CD4-positive, alpha-beta T cell (primary cell): Measurements from ENCODE around the gene LANCL2. TPM values are rescaled to one million over a fixed set of nuclear protein-coding genes. Genes with fewer than 3 reads are reported as not detected.

ENCODE experiments used
- ATAC-seq: fragments of 200-7000 bp; cut with Tn5 transposase; one replicate; pipeline ENCODE4 v1.10.0; 2022; ENCODE audit warnings: mild to moderate bottlenecking; ENCODE audit not compliant: poor library complexity
- CTCF ChIA-PET: fragments of 350-600 bp; sonication (Branson Sonifier 250); formaldehyde crosslinking; loops from one replicate; lab custom pipeline; 2021; ENCODE audit warnings: antibody characterized with exemption, inconsistent platforms; lab: Charles Lee
- POLR2A ChIA-PET: fragments of 350-600 bp; sonication (Branson Sonifier 250); formaldehyde crosslinking; loops from one replicate; lab custom pipeline; 2021; ENCODE audit warnings: antibody characterized with exemption, inconsistent platforms; lab: Charles Lee
- DNase-seq, 14 experiments: peaks; one replicate each; pipeline ENCODE4 v3.0.0-alpha.2; 2013 to 2020; ENCODE audit warnings: mixed read lengths in 2 of 14
- H3K27ac ChIP-seq, 2 donors: one replicate each; pipeline versions ENCODE4 v1.5.1 to v1.7.0; 2013; ENCODE audit warnings: low read length in 2 of 2, low read depth in 1 of 2, mild to moderate bottlenecking in 1 of 2
- H3K27me3 ChIP-seq, 2 experiments: 1 replicate in 1 of 2; 2 replicates in 1 of 2; pipeline versions ENCODE4 v1.6.1 to v1.7.0; 2013; ENCODE audit warnings: low read length in 2 of 2, control low read depth in 1 of 2, mild to moderate bottlenecking in 1 of 2, moderate library complexity in 1 of 2; ENCODE audit not compliant: insufficient read depth in 2 of 2, control insufficient read depth in 1 of 2
- H3K36me3 ChIP-seq: one replicate; pipeline ENCODE4 v1.6.1; 2013; ENCODE audit warnings: low read length, control low read depth; ENCODE audit not compliant: insufficient read depth
- H3K4me1 ChIP-seq: one replicate; pipeline ENCODE4 v1.6.1; 2013; ENCODE audit warnings: low read length, control low read depth; ENCODE audit not compliant: insufficient read depth
- H3K4me3 ChIP-seq: one replicate; pipeline ENCODE4 v1.5.1; 2013; ENCODE audit warnings: mild to moderate bottlenecking, low read length, moderate library complexity
- H3K9me3 ChIP-seq, 2 experiments: 1 replicate in 1 of 2; 2 replicates in 1 of 2; pipeline versions ENCODE4 v1.6.1 to v1.7.0; 2013; ENCODE audit warnings: low read length in 2 of 2, mild to moderate bottlenecking in 2 of 2, control low read depth in 1 of 2, moderate library complexity in 1 of 2; ENCODE audit not compliant: control insufficient read depth in 1 of 2, insufficient read depth in 1 of 2
- H3K27ac Mint-ChIP-seq: one replicate; pipeline ENCODE4 v1.8.0; 2020; ENCODE audit warnings: mixed read lengths
- H3K27me3 Mint-ChIP-seq: one replicate; pipeline ENCODE4 v1.8.0; 2021; ENCODE audit warnings: mixed read lengths
- H3K36me3 Mint-ChIP-seq: one replicate; pipeline ENCODE4 v1.8.0; 2021; ENCODE audit warnings: low read depth, mixed read lengths
- H3K4me1 Mint-ChIP-seq: one replicate; pipeline ENCODE4 v1.8.0; 2021; ENCODE audit warnings: low read depth, mixed read lengths
- H3K4me3 Mint-ChIP-seq: one replicate; pipeline ENCODE4 v1.8.0; 2020; ENCODE audit warnings: mild to moderate bottlenecking, mixed read lengths
- H3K9me3 Mint-ChIP-seq: one replicate; pipeline ENCODE4 v1.8.0; 2020; ENCODE audit warnings: mixed read lengths
- CTCF ChIP-seq: fragments of 200-600 bp; IDR thresholded peaks from one replicate; pipeline ENCODE4 v1.8.0; 2022; ENCODE audit warnings: antibody characterized with exemption, mild to moderate bottlenecking
- intact Hi-C, 2 experiments: fragments of 100-400 bp; cut with DNase I in 1 of 2; cut with micrococcal nuclease in 1 of 2; formaldehyde crosslinking; loops; one replicate each; pipeline versions ENCODE4 v1.15.1 to v1.9.0; 2023 to 2025; cut with DNase I, micrococcal nuclease
- total RNA-seq, 174 experiments: library from RNA in 2 of 174; stranded (reverse) in 2 of 174; gene quantifications; one replicate each; pipeline ENCODE4 v1.2.3 and lab custom pipeline; 2021 to 2026

The LANCL2 gene
- total RNA-seq, 2 experiments from 2014 or later, result 7.1 to 9.0 TPM

GRCh38 chr7:55361560-55361959 lies 3.6 kb upstream of the LANCL2 start:
- H3K27ac Mint-ChIP-seq, result no peak overlapping the region

GRCh38 chr7:55362927-55363326 lies 2.2 kb upstream of the LANCL2 start:
- H3K4me3 ChIP-seq, result no peak overlapping the region
- H3K9me3 ChIP-seq, result no peaks in the 10 kb centered on the region
- ATAC-seq, result no peak
- H3K27me3 ChIP-seq, result peaks cover 0 to 3% of the 10 kb centered on the region in 2 experiments
- intact Hi-C loops, result loop anchor here (5.0 to 10.0 kb wide), 2 partner anchors 522 to 604 kb away; partner anchors contain the start of gene ZNF713 (in 1 of the 2)
- DNase-seq, result no peak
- TF ChIP-seq CTCF, result no peak
- no peak overlapping the region for H3K27ac ChIP-seq
- CTCF ChIA-PET, result no interaction called here
- Mint-ChIP-seq H3K36me3 (peaks cover 20% of the 10 kb centered on the region), H3K27ac (no peak overlapping the region), H3K4me3 (no peak overlapping the region), H3K4me1 (peaks cover 10% of the 10 kb centered on the region), H3K9me3 (no peaks in the 10 kb centered on the region), H3K27me3 (peaks cover 15% of the 10 kb centered on the region)
- no peaks in the 10 kb centered on the region for H3K36me3 ChIP-seq
- H3K4me1 ChIP-seq, result peaks cover 16% of the 10 kb centered on the region
- POLR2A ChIA-PET, result no interaction called here

More at GRCh38 chr7:55361560-55361959, 3.6 kb upstream of the LANCL2 start:
- POLR2A ChIA-PET, result no interaction called here
- H3K4me1 ChIP-seq, result peaks cover 6% of the 10 kb centered on the region
- no peak for TF ChIP-seq CTCF
- H3K9me3 Mint-ChIP-seq, result no peaks in the 10 kb centered on the region
- H3K27me3 ChIP-seq, result peaks cover 0 to 3% of the 10 kb centered on the region in 2 experiments
- no peaks in the 10 kb centered on the region for H3K36me3 ChIP-seq
- no peak overlapping the region for H3K27ac ChIP-seq
- H3K9me3 ChIP-seq, result no peaks in the 10 kb centered on the region
- peaks cover 10% of the 10 kb centered on the region for H3K4me1 Mint-ChIP-seq
- intact Hi-C loops, result loop anchor here (5.0 to 10.0 kb wide), 2 partner anchors 523 to 606 kb away; partner anchors contain the start of gene ZNF713 (in 1 of the 2)
- CTCF ChIA-PET, result no interaction called here
- H3K36me3 Mint-ChIP-seq, result peaks cover 16% of the 10 kb centered on the region
- ATAC-seq (no peak), DNase-seq (no peak)
- no peak overlapping the region for H3K4me3 ChIP-seq
- peak overlapping the region; percentile 46 for H3K4me3 Mint-ChIP-seq
- peaks cover 15% of the 10 kb centered on the region for H3K27me3 Mint-ChIP-seq

DNA sequence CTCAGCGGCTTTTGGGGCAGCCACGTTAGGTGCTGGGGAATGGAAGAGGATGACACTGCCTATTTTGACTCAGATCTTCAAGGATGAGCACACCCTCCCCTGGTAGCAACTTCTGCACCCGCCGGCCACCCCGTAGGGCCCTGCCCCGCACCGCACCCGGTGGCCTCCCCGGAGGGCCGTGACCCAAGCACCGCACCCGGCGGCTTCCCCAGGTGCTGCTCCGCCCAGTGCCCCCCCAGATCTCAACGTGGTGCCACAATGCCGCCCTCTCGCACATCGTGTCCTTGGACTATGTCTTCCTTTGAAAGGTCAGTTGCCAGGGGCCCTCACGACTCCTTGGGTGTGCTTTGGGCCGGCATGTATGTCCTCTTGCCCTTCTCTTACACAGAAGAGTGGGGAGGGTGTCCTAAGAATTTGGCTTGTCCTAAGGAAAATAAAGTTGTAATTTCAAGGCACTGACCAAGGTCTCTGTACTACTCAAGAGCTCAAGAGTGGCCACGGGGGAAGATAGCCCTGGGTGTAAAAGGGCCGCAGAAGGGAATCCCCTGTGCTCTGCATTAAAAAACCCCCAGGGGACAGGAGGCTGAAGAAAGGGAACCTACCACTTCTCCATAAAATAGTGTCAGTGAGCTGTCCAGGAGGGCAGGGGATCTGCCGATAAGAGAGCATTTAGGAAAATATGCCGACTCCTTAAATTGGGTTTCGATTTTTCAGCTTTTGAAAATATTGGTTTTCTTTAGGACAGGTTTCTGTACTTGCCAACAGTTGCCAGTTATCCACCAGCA lies 1.6 kb upstream of the LANCL2 start:
- ATAC-seq (no peak), DNase-seq (no peak)
- TF ChIP-seq CTCF, result no peak
- Histone ChIP-seq H3K4me1 (peaks cover 16% of the 10 kb centered on the region), H3K27me3 (peaks cover 0 to 3% of the 10 kb centered on the region in 2 experiments), H3K36me3 (no peaks in the 10 kb centered on the region), H3K9me3 (no peaks in the 10 kb centered on the region), H3K27ac (no peak overlapping the region), H3K4me3 (no peak overlapping the region)
- ChIA-PET CTCF (interaction anchor here (2.6 kb wide), 1 partner anchor 52 kb away, joined by 7 read pairs; no protein-coding TSS in a partner anchor), POLR2A (interaction anchor here (0.6 kb wide), 1 partner anchor 13 kb away, joined by 3 read pairs; no protein-coding TSS in a partner anchor)
- H3K9me3 Mint-ChIP-seq, result no peaks in the 10 kb centered on the region
- peaks cover 20% of the 10 kb centered on the region for H3K36me3 Mint-ChIP-seq
- no peak overlapping the region for H3K27ac Mint-ChIP-seq
- peaks cover 15% of the 10 kb centered on the region for H3K27me3 Mint-ChIP-seq
- intact Hi-C loops, result loop anchor here (2.0 to 10.0 kb wide), 3 partner anchors 51 to 604 kb away; partner anchors contain the start of gene ZNF713 (in 1 of the 2)
- peak overlapping the region; percentile 99 for H3K4me3 Mint-ChIP-seq
- peaks cover 10% of the 10 kb centered on the region for H3K4me1 Mint-ChIP-seq
